HG02981 (cell line): Measurements from ENCODE around the gene FAM83F.
"Not testable (repeated sequence)": the region's sequence is repeated elsewhere in the genome, so short reads cannot be mapped to it uniquely, and the experiment has no call there.

Experiments
- ATAC-seq: cut with Tn5 transposase; IDR thresholded peaks from one replicate; pipeline ENCODE4 v1.9.1; 2021; ENCODE audit warnings: mild to moderate bottlenecking, moderate library complexity; ENCODE audit not compliant: unreplicated experiment

Gene FAM83F

DNA sequence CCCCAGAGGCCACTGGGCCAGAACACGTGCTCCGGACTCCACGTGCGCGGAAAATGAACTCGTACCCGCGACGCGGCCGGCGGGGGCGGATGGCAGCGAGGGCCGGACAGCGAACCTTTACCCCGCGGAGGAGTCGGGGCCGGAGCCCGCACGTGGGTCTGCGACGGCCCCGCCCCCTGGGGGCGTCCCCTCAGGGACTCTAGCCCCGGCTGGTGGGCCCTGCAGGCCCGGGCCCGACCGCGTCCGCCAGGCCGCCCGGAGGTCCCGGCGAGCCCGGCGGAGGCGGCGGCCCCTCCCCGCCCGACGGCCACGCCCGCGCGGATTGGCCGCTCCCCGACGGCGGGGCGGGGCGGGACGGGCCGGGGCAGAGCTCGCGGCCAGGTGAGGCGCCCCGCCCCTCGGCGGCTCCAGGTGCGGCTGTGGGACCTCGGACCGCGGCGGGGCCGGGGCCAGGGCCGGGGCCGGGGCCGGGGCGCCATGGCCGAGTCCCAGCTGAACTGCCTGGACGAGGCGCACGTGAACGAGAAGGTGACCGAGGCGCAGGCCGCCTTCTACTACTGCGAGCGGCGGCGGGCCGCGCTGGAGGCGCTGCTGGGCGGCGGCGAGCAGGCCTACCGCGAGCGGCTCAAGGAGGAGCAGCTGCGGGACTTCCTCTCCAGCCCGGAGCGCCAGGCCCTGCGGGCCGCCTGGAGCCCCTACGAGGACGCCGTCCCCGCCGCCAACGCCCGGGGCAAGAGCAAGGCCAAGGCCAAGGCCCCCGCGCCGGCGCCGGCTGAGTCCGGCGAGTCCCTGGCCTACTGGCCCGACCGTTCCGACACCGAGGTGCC lies at the start of gene FAM83F:
Gene FAM83F (plus strand): TSS at position 389 of the 827 bp plus-strand sequence. CDS start 89 bp downstream, at position 478.
- ATAC-seq: no peak

DNA sequence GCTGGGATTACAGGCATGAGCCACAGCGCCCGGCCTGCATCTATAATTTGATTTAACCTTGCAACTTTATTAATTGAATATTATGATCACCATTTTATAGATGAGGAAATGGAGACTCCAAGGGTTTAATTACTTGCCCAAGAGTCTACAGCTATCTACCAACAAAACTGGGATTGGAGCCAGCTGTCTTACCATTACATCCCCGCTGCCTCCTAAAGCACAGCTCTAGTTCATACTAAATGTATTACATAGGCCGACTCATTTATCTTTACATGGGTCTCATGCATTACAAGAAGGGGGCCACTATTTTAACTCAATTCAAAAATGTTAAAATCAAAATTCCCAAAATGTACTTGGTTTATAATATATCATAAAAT lies 48.6 kb upstream of the FAM83F start:
- no peak for ATAC-seq

DNA sequence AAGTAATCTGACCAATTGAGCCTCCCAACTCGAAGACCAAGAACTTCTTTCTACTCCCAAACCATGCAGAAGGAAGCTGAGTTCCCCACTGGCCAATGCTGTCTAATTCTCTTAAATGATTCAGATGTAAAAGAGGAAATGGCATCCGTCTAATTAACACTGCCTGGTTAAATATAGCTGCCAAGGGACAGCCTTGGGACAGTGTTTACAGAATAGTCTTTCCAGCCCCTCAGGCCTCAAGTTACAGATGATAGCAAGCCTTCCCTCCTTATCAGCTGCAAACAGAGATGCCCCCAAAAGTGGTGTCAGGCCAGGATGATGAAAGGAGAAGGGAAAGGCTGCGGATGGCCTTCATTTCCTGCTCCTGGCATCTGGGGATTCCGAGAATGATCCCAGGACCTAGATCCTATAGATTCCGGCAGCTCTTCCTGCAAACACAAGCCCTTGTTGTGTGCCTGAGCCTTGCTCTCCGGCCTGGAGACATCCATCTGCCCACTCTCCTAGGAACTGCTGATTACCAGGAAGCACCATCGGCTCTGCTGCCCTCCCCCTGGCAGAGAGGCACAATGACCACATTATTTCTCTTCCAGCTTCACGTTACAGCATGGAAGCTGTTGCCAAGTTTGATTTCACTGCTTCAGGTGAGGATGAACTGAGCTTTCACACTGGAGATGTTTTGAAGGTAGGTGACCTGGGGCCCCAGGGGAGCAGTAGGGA lies 48.1 kb upstream of the FAM83F start:
- no peak for ATAC-seq

DNA sequence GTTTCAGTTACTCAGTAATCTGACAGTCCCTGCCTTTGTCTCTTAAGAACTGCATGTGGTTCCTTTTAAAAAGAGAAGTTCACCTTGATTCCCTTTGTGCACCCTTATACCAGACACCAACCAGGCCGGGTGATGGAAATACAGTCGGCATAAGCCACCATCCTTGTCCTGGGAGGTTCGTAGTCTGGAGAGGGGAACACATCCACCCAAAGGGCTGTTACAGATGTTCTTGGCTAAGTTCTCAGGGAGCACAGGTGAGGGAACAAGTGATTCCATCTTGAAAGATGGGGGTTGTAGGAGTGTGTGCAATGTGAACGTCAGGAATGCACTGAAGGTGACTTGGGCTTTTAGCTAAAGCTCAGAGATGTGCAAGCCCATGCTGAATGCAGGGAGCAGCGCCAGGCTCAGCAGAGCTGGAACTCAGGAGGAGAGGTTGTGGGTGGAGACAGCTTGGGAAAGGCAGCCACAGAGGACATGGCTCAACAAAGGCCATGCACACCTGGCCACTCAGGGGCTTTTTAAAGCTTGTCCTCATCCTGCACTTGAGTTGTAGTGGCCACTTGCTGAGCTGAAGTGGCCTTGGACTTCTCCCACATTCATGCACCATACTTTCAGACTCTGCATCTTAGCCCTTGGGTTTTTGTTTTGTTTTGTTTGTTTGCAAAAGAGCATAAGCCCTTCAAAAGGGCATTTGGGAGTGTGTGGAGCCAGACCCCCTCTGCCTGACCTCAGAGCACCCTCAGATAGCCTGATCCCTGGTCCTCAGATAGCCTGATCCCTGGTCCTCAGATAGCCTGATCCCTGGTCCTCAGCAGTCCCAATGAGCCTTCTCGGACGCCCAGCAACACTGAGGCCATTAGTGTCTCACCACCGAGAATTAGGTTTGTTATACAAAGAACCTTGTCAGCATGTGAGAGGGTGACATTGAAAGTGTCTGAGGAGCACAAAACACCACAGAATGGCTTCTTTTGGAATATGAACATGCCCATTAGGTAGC lies 47.2 kb upstream of the FAM83F start:
- ATAC-seq: no peak

DNA sequence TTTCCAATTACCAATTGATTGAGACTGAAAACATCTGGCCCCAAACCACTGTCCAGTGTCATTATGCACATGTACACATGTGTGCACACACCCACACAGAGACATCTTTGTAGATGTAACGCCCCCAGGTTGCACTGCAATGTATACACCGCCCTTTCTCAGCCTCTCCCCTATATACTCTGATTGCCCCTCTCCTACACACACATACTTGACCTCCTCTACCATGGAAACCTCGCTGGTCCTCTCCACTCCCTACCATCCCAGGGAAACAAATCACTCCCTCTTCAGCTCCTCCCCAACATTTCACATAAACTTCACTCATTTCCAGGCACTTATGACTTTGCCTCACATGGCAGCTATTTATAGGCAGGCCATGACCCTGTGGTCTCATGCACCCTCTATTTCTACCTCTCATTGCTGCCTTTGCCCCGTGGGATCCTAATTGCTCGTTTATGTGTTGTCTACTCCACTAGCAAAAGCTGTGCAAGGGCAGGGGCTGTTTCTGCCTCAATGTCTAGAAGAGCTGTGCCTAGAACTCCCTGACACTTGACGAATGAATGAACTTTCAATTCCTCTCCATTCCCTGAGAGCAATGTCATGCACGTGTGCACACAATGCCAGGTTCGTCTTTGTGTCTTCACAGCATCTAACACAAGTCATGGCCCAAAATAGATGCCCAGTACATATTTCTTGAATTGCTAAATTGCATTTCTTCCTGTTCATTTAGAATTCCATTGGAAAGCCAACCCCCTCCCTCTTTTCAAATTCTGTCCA lies 44.6 kb upstream of the FAM83F start:
- no peak for ATAC-seq

DNA sequence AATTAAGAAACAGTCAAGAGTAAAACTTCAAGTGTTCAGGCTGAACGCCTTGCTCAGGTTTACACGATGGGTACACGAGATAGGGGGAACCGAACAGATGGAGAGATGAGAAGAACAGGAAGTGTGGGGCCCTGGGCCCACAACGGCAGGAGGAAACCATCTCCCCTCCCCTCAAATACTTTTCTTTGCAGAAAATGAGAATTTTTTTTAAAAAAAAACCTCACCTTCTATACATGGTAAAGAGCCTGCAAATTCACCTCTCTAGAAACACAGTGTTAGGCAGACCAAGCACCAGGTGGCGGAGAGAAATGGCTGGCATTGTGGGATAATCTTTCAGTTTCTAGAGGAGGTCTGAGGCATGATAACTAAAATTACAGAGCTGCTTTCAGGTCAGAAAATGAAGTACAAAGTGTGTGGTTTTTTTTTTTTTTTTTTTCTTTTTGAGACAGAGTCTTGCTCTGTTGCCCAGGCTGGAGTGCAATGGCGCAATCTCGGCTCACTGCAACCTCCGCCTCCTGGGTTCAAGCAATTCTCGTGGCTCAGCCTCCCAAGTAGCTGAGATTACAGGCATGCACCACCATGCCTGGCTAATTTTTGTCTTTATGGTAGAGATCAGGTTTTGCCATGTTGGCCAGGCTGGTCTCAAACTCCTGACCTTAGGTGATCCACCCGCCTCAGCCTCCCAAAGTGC lies 43.0 kb upstream of the FAM83F start:
- ATAC-seq: not testable (repeated sequence)

DNA sequence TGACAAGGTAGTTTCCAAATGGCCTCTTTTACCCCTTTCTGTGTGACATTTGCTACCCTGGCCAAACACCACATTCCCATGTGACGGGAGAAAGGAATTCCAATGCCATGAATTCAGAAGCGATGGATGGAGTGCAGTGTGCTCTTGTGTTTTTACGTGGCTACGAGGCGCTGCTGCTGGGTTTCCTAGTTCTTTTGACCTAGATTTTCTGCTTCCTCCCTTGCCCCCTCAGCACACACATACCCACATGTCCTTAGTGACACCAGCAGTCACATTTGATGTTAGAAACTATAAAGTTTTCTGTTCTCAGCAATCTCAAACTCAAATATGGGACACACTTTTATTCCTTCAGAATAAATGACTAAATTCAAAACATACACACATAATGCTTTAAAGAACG lies 42.4 kb upstream of the FAM83F start:
- no peak for ATAC-seq

DNA sequence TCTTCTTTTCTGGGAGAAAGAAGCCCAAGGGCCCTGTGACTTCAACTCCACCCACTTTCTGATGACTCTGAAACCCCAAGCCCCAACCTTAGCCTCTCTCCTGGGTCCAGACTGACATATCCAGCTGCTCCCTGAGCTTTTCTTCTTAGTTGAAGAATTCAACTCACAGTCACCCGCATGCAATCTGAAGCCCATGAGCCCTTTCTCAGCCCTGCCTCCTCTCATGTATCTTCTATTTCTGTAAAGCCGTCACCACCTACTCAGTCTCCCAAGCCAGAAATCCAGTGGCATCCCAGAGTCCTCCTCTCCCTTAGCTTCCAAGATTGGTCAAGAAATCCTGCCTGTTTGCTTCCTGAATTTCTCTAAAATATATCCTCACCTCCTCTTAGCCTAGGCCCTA lies 41.7 kb upstream of the FAM83F start:
- ATAC-seq: no peak

DNA sequence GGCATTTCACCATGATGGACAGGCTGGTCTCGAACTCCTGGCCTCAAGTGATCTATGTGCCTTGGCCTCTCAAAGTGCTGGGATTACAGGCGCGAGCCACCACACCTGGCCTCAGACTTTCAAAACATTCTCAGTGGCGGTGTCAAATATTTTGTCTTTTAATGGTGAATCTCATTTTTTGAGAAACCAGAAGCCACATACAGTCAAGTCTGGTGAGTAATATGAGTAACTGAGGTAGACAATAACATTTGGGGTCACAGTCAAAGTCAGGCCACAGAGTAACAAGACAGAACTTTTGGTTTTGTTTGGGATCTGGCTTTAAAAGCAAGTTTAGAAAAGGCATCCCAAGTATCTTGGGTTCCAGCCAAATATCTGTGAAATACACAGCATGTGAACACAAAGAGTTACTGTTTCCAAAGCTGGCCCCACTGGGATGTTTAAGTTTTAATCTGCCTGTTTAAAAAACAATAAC lies 40.1 kb upstream of the FAM83F start:
- no peak for ATAC-seq

DNA sequence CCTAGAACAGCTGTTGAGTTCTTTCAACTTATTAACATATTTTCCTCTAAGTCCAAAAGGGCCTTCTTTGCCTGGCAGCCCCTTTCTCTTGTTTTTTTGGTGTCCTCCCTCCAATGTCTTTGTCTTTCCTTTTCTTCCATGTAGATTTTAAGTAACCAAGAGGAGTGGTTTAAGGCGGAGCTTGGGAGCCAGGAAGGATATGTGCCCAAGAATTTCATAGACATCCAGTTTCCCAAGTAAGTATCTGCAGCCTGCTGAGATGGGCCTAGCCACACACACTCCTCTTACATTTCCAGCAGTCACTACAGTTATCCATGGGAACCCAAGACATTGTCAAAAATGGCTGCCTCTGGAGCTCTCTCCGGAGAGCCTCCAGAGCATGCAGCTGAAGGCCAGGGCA lies 39.1 kb upstream of the FAM83F start:
- no peak for ATAC-seq

DNA sequence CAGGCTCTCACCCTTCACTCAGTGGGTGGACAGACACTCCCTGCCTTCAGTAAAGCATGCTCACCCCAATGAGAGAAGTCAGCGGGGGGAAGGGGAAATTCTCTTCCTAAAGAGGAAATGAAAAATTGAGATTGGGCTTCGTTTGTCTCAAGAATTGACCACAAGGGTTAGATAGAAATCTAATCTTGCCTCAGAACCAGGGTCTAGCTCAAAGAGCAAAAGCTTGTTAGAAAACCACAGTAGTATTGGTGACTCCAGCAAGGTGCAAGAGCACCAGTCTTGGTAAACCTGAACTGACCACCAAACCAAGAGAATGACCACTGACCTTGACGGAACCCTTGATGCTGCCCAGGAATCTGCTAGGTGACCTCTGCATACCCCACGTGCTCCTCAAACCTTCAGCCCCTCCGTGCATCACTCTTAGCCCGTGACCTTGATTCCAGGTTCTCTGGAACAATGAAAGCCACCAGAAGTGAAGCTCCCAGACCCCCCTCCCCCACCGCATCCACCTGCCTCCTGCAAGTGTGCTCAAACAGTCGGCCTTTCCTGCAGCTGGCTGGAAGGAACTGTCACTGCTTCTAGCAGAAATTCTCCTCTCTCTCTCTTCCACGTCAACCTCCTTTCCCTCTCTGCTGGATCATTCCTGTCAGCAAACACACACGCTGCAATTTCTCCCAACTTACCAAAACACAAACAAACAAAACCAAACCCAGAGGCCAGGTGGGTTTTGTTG lies 37.7 kb upstream of the FAM83F start:
- no peak for ATAC-seq

DNA sequence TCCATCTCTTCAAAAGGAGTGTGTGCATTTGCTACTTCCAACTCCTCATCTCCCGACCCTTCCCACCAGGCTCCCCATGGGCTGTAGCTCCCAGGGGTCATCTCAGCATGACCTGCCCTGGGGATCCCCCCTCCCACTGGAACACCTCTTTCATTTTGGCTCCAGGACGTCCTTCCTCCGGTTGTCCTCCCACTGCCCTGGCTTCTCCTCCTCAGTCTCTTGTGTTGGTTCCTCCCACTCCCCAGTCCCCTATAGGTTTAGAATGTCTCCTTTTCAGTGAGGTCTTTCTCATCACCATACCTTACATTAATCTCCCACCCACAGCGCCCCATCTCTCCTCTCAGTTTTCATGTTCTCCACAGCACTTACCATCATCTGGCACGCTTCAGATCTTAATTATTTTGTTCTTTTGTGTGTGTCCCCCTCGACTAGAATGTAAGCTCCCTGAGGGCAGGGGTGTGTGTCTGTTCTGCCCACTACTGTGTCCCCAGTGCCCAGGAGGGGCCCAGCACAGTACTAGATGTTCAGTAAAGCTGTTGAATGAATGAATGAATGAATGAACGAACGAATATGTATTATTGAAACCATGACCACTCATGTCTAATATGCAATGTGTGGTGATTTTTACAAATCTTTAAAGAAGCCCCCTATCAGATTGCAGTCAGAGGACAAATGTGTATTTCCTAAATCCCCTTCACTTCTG lies 36.6 kb upstream of the FAM83F start:
- ATAC-seq: no peak

DNA sequence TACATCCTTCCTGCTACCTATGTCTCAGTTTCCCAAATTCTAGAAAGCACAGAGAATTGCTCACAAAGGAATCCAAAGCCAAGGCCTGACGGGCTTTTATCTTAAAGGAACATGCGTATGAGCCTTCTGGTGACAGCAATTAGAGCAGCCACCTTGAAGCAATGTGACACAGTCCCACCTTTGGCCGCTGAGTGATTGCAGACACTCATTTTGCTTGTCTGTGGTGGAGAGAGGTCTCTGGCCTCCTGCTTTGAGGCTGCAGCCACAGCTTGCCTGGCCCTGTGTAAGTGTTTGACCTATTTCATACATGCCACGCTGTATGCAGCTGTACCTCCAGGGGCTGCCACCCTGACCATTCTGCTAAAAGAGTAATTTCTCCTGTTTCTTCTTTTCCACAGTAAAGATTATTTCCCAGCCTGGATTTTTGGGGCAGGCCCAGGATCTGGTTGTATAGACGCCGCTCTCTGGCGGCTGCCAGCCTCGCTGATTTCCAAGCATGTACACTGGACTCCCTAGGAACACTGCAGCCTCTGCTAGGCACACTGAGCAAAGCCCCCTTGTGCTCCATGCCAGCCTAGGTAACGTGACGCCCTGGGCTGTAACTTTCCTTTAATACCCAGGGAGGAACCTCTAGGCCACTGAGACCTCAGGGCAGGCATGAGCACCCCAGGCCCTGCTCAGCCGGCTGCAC lies 35.7 kb upstream of the FAM83F start:
- ATAC-seq: no peak

DNA sequence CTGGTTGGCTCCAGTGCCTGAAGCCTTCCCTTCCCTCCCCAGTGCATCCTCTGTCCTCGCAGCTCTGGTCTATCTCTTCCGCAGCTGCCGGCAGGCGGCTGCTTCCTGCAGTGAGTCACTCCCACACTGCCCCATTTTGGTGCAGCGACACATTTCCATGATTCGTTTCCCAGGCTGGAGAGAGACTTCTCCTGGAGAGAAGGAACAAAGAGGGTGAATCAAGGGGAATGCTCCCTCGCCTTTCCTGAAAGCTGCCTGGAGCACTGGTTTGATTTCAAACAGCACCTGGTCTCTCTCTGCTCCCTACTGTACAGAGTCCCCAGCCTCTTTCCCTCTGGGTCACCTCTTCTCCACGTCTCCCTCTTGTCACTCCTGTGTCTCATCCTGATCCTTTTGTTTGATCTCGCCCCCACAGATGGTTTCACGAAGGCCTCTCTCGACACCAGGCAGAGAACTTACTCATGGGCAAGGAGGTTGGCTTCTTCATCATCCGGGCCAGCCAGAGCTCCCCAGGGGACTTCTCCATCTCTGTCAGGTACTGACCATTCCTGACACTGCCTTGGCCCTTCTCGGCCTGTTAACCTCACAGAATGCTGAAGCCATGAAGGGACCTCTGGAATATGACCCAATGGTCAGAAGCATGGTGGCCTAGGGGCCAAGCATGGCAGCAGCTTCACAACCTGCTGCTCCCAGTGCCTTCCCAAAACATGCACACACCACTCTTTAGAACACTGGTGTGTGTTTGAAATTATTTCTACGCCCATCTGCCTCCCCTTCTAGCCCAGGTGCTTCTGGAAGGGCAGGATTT lies 34.9 kb upstream of the FAM83F start, which contains the start of gene TMA7B:
Gene TMA7B (plus strand): TSS at position 758 of the 808 bp plus-strand sequence. CDS start 3,978 bp downstream, outside the sequence.
- ATAC-seq: no peak

DNA sequence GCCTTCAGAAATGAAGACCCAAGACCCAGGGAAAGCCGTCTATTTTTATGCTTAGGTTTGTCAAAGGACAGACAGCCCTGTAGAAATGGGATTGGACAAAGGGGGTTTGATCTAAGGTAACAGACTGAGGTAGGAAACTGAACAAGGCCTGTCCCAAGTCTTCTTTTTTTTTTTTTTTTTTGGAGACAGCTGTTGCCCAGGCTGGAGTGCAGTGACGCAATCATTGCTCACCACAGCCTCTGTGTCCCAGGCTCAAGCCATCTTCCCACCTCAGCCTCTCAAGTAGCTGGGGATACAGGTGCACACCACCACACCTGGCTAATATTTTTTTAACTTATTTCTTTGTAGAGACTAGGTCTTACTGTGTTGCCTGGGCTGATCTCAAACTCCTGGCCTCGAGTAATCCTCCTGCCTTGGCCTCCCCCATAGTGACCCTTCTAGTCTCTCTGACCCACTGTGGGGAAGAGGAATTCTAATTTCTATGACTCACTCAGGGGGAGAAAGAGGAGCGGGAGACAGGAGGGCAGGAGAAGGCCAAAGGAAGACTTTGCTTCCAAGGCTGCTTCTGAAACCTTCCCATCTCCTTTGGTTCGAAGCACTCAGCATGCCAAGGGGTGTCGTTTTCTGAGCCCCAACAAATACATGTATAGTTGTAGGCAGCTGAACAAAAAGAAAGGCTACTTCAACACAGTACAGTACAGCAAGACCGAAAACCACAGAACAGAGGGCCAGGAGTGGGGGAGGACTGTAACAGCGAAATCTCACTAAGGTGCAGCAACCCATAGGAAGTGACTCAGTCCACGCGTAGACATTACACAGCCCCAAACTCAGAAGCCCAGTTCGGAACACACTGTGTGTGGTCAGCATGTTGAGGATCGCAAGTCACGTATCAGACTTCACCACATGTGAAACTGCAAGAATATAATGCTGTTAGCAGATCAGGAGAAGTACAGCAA lies 33.7 kb upstream of the FAM83F start:
- peak; percentile 87 for ATAC-seq

DNA sequence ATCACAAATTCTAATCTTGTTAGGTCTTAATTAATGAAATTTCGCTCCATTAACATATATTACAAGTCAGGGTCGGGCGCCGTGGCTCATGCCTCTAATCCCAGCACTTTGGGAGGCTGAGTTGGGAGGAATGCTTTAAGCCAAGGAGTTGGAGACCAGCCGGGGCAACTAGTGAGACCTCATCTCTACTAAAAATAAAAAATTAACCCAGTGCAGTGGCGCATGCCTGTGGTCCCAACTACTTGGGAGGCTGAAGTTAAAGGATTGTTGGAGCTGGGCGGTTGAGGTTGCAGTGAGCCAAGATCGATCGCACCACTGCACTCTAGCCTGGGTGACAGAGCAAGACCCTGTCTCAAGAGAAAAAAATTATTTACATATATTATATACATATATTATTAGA lies 32.7 kb upstream of the FAM83F start:
- ATAC-seq: no peak
